Neural cell (in vitro differentiated cells): ENCODE measurements around the gene POT1. TPM values are rescaled to one million over a fixed set of nuclear protein-coding genes. Genes with fewer than 3 reads are reported as not detected.

Experiments used
- H2AFZ ChIP-seq: fragments of 200-600, 300-800 bp; sonication (generic), shearing (Covaris generic); 2 replicates; pipeline ENCODE4 v1.6.0; 2014; ENCODE audit warnings: low read depth, mild to moderate bottlenecking, antibody characterized with exemption, low read length, moderate library complexity
- H3F3A ChIP-seq: fragments of 200-600 bp; shearing (Covaris generic); 2 replicates; pipeline ENCODE4 v1.6.1; 2016; ENCODE audit warnings: mild to moderate bottlenecking, moderate library complexity, mixed read lengths, antibody characterized with exemption, low read length; ENCODE audit not compliant: insufficient read depth, poor library complexity, severe bottlenecking
- H3K27ac ChIP-seq: fragments of 200-600, 300-800 bp; sonication (generic), shearing (Covaris generic); 2 replicates; pipeline ENCODE4 v1.5.1; 2014; ENCODE audit warnings: mild to moderate bottlenecking, low read length, moderate library complexity
- H3K27me3 ChIP-seq: fragments of 300-800, 200-600 bp; sonication (generic), shearing (Covaris generic); 2 replicates; pipeline ENCODE4 v1.6.0; 2014; ENCODE audit warnings: mild to moderate bottlenecking, low read depth, low read length, moderate library complexity; ENCODE audit not compliant: insufficient read depth
- H3K36me3 ChIP-seq: fragments of 300-800, 200-600 bp; sonication (generic), shearing (Covaris generic); 2 replicates; pipeline ENCODE4 v1.5.1; 2014; ENCODE audit warnings: mild to moderate bottlenecking, antibody characterized with exemption, low read length, moderate library complexity; ENCODE audit not compliant: insufficient read depth
- H3K4me2 ChIP-seq: fragments of 300-800, 200-600 bp; sonication (generic), shearing (Covaris generic); 2 replicates; pipeline ENCODE4 v1.6.0; 2014; ENCODE audit warnings: mild to moderate bottlenecking, low read length
- H3K4me3 ChIP-seq: fragments of 300-800, 200-600 bp; sonication (generic), shearing (Covaris generic); 2 replicates; pipeline ENCODE4 v1.5.1; 2014; ENCODE audit warnings: mild to moderate bottlenecking, low read length, moderate library complexity
- H3K79me2 ChIP-seq: fragments of 200-600 bp; shearing (Covaris generic); replicated peaks from 2 replicates; pipeline ENCODE4 v1.6.0; 2014; ENCODE audit warnings: mild to moderate bottlenecking, low read length, moderate library complexity; ENCODE audit not compliant: insufficient read depth
- H3K9ac ChIP-seq: fragments of 300-800, 200-600 bp; sonication (generic), shearing (Covaris generic); 2 replicates; pipeline ENCODE4 v1.6.1; 2016; ENCODE audit warnings: mild to moderate bottlenecking, low read length, mixed read lengths
- H3K9me2 ChIP-seq: fragments of 200-600 bp; shearing (Covaris generic); 2 replicates; pipeline ENCODE4 v1.6.1; 2016; ENCODE audit warnings: mild to moderate bottlenecking, low read length, mixed read lengths; ENCODE audit not compliant: insufficient read depth
- H3K9me3 ChIP-seq: fragments of 200-600, 300-800 bp; sonication (generic), shearing (Covaris generic); 2 replicates; pipeline ENCODE4 v1.6.1; 2016; ENCODE audit warnings: mild to moderate bottlenecking, mixed run types, low read length, moderate library complexity, mixed read lengths
- H4K20me1 ChIP-seq: fragments of 200-600 bp; shearing (Covaris generic); 2 replicates; pipeline ENCODE4 v1.6.1; 2016; ENCODE audit warnings: mild to moderate bottlenecking, mixed run types; ENCODE audit not compliant: insufficient read depth
- CTCF ChIP-seq: fragments of 450-650 bp; IDR thresholded peaks from 2 replicates; pipeline ENCODE4 v1.5.1; 2014; ENCODE audit warnings: antibody characterized with exemption, mild to moderate bottlenecking, moderate library complexity; ENCODE audit not compliant: poor library complexity, severe bottlenecking
- EP300 ChIP-seq: fragments of 450-650 bp; conservative IDR thresholded peaks from 2 replicates; pipeline ENCODE4 v1.6.1; 2014; ENCODE audit warnings: antibody characterized with exemption, mild to moderate bottlenecking, moderate library complexity; ENCODE audit not compliant: poor library complexity, severe bottlenecking
- EZH2 ChIP-seq: fragments of 200-600, 300-800 bp; shearing (Covaris generic), sonication (generic); IDR thresholded peaks from 2 replicates; pipeline ENCODE4 v1.6.1; 2014; ENCODE audit warnings: antibody characterized with exemption, low read length, borderline replicate concordance, mild to moderate bottlenecking; ENCODE audit not compliant: insufficient read depth, poor library complexity, severe bottlenecking
- MXI1 ChIP-seq: fragments of 450-650 bp; conservative IDR thresholded peaks from 2 replicates; pipeline ENCODE4 v1.6.1; 2014; ENCODE audit warnings: antibody characterized with exemption, mild to moderate bottlenecking; ENCODE audit not compliant: poor library complexity, severe bottlenecking
- POLR2AphosphoS5 ChIP-seq: IDR thresholded peaks from 2 replicates; pipeline ENCODE4 v1.6.1; 2012
- RAD21 ChIP-seq: fragments of 450-650 bp; conservative IDR thresholded peaks from 2 replicates; pipeline ENCODE4 v1.6.1; 2014; ENCODE audit warnings: antibody characterized with exemption, mild to moderate bottlenecking, moderate library complexity
- REST ChIP-seq: IDR thresholded peaks from 2 replicates; pipeline ENCODE4 v1.6.1; 2012; ENCODE audit warnings: borderline replicate concordance
- SMC3 ChIP-seq: fragments of 450-650 bp; conservative IDR thresholded peaks from 2 replicates; pipeline ENCODE4 v1.6.1; 2014; ENCODE audit warnings: antibody characterized with exemption, mild to moderate bottlenecking, moderate library complexity; ENCODE audit not compliant: poor library complexity
- TAF1 ChIP-seq: IDR thresholded peaks from 2 replicates; pipeline ENCODE4 v1.6.1; 2012; ENCODE audit warnings: low read depth
- polyA plus RNA-seq: library from polyadenylated mRNA; depleted of rRNA; stranded (reverse); fragments of >200 nt; gene quantifications from 2 replicates; pipeline ENCODE4 v1.2.3, GENCODE V29; 2014

Gene POT1
- polyA plus RNA-seq, 1 donor from 2014 or later, result 19.3 TPM

DNA sequence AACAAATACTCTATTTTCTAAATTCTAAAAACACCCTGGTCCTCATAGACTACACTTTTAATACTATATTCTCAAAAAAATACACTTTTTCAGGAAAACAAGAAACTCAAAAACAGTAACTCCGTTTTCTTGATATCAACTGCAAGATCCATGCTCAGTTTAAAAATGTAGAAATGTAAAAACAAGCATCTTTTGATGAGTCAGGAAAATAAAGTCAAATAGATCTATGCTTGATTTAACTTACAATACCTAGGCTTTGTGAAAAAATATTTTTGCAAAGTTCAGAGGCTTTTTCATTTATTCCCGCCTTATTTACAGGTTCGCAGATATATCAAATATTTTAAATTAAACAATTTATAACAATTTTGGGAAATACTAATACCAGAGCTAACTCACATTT is 33.6 kb downstream of the POT1 start:
- Histone ChIP-seq H3K9me2 (no peaks in the 10 kb centered on the region), H3K27me3 (no peaks in the 10 kb centered on the region), H3K4me3 (no peak overlapping the region), H3K4me2 (no peak overlapping the region), H2AFZ (no peak overlapping the region), H3K9me3 (no peaks in the 10 kb centered on the region), H3K27ac (no peak overlapping the region), H3K79me2 (no peaks in the 10 kb centered on the region), H3F3A (no peaks in the 10 kb centered on the region), H3K9ac (no peak overlapping the region), H3K36me3 (no peaks in the 10 kb centered on the region), H4K20me1 (no peaks in the 10 kb centered on the region)
- no peak for TF ChIP-seq RAD21
- TF ChIP-seq SMC3, result no peak
- no peak for TF ChIP-seq EZH2
- no peak for TF ChIP-seq CTCF
- TF ChIP-seq TAF1, result no peak
- no peak for TF ChIP-seq EP300
- TF ChIP-seq POLR2AphosphoS5, result no peak
- TF ChIP-seq MXI1, result no peak
- no peak for TF ChIP-seq REST

DNA sequence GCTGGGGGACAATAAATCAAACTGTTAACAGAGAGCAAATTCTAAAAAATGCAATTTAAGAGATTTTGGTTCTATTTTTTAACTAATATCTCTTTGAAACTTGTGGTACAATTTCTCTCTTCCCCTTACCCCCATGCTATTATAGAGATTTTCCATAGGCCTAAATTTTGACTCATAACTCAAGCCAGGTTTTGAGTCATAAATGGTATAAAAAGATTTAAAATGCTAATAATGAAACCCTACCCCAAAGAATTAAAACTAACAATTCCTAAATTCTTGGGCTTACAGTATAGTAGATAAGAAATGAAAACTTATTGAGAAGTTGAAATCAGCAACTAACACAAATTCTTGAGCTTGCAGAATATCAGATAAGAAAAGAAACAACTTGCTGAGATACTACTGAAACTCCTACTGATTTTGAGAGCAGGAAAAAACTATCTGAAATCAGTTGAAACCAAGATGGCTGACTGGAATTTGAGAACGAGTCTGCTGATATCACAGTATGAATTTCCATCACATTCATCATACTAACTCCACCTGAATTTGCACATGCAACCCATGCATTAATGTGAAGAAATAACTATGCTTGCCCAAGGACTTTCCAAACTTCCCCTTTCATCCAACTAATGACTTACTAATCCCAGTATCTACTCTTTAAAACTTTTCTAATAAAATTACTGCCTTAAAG is 36.3 kb downstream of the POT1 start:
- H3K79me2 ChIP-seq, result no peaks in the 10 kb centered on the region
- no peaks in the 10 kb centered on the region for H3K9me3 ChIP-seq
- no peak overlapping the region for H3K27ac ChIP-seq
- TF ChIP-seq MXI1 (no peak), REST (no peak), SMC3 (no peak), POLR2AphosphoS5 (no peak), EZH2 (no peak)
- no peaks in the 10 kb centered on the region for H4K20me1 ChIP-seq
- no peaks in the 10 kb centered on the region for H3K27me3 ChIP-seq
- no peak overlapping the region for H3K9ac ChIP-seq
- no peak overlapping the region for H3K4me2 ChIP-seq
- H3F3A ChIP-seq, result no peaks in the 10 kb centered on the region
- H3K4me3 ChIP-seq, result no peak overlapping the region
- H3K36me3 ChIP-seq, result no peaks in the 10 kb centered on the region
- H2AFZ ChIP-seq, result no peak overlapping the region
- no peaks in the 10 kb centered on the region for H3K9me2 ChIP-seq
